ENCODE measurements around the gene TMEM120B.

DNA sequence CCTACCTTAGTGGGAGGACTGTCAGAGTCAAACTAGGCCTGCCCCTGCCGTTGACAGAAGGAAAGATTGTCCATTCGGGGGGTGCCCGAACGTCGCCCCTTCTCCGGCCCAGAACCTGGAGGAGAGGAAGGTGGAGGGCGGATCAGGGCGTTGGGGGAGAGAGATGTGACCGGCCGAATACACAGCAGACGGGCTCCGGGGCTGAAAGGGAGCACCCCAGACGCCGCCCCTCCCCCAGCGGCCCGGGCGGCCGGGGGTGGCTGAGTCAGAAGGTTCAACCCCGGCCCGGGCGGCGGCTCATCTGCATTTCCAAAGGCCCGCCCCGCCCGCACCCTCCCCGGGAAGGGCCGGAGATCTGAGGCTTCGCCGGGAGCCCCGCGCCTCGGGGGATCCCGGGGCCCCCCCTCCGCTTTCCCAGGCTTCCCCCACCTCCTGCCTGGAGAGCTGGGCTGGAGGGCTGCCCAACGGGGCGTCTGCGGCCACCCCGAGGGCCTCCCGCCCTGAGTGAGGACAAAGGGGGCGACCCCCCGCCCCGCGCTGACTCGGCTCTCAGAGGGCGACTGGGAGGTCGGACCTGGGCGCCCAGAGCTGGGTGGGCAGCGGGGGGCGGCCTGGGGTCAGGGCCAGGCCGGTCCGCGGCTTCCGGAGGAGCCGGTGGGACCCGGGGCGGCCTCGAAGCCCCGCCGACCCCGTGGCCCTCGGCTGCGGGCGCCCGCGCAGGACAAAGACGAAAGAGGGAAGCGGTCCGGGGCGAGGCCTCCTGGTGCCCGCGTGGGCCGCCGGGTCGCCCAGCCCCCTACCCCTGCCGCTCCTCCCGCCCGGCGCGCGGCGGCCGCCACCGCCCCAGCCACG is 87.5 kb downstream of the TMEM120B start:
- TF ChIP-seq, protein P1, sequence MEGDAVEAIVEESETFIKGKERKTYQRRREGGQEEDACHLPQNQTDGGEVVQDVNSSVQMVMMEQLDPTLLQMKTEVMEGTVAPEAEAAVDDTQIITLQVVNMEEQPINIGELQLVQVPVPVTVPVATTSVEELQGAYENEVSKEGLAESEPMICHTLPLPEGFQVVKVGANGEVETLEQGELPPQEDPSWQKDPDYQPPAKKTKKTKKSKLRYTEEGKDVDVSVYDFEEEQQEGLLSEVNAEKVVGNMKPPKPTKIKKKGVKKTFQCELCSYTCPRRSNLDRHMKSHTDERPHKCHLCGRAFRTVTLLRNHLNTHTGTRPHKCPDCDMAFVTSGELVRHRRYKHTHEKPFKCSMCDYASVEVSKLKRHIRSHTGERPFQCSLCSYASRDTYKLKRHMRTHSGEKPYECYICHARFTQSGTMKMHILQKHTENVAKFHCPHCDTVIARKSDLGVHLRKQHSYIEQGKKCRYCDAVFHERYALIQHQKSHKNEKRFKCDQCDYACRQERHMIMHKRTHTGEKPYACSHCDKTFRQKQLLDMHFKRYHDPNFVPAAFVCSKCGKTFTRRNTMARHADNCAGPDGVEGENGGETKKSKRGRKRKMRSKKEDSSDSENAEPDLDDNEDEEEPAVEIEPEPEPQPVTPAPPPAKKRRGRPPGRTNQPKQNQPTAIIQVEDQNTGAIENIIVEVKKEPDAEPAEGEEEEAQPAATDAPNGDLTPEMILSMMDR (IDR thresholded peaks at IDR 0.05; ENCODE audit: low read length) = no peak
- TF ChIP-seq EZH2phosphoT487 (IDR thresholded peaks at IDR 0.05; ENCODE audit: low read length) = no peak
- TF ChIP-seq EZH2 (optimal IDR thresholded peaks at IDR 0.05; ENCODE audit: low read depth, low read length) = no peak
